Activated CD8-positive, alpha-beta memory T cell treated with anti-CD3 and anti-CD28 coated beads, Interleukin-2, amount 50 U/mL, for 1 hour (primary cell): ENCODE results near the gene MSRB3.
"Not testable (repeated sequence)": the region's sequence is repeated elsewhere in the genome, so short reads cannot be mapped to it uniquely, and the experiment has no call there.

ENCODE experiments used
- DNase-seq: peaks from one replicate; pipeline ENCODE4 v3.0.0-alpha.2; 2020; ENCODE audit errors: extremely low read depth

Gene MSRB3

GRCh38 chr12:65278576-65279368, at the start of gene MSRB3:
Gene MSRB3, plus strand, starts transcription at chr12:65278683. Its CDS starts 29,897 bp downstream, at chr12:65308580.
- DNase-seq = no peak

- no peak for DNase-seq
Measured at GRCh38 chr12:65229441-65229840, 49.0 kb upstream of the MSRB3 start.

- no peak for DNase-seq
Measured at GRCh38 chr12:65232476-65233077, 45.9 kb upstream of the MSRB3 start.

- no peak for DNase-seq
Measured at GRCh38 chr12:65237153-65237552, 41.3 kb upstream of the MSRB3 start.

- DNase-seq = no peak
Measured at GRCh38 chr12:65238609-65239008, 39.9 kb upstream of the MSRB3 start.

- DNase-seq = no peak
Measured at GRCh38 chr12:65248656-65249633, 29.5 kb upstream of the MSRB3 start.

- DNase-seq = no peak
Measured at GRCh38 chr12:65252515-65252914, 26.0 kb upstream of the MSRB3 start.

- no peak for DNase-seq
Measured at GRCh38 chr12:65257986-65258385, 20.5 kb upstream of the MSRB3 start.

- no peak for DNase-seq
Measured at GRCh38 chr12:65259501-65259900, 19.0 kb upstream of the MSRB3 start.

GRCh38 chr12:65263777-65264176, 14.7 kb upstream of the MSRB3 start:
- DNase-seq = no peak

GRCh38 chr12:65266408-65266807, 12.1 kb upstream of the MSRB3 start:
- no peak for DNase-seq

- DNase-seq = no peak
Measured at GRCh38 chr12:65269603-65270002, 8.9 kb upstream of the MSRB3 start.

GRCh38 chr12:65274602-65275272, 3.7 kb upstream of the MSRB3 start:
- DNase-seq = no peak

GRCh38 chr12:65275627-65276026, 2.9 kb upstream of the MSRB3 start:
- no peak for DNase-seq

- DNase-seq = no peak
Measured at GRCh38 chr12:65276916-65277530, 1.5 kb upstream of the MSRB3 start.

- no peak for DNase-seq
Measured at GRCh38 chr12:65277994-65278575, 398 bp upstream of the MSRB3 start.

GRCh38 chr12:65279369-65280112, 1.1 kb downstream of the MSRB3 start:
- DNase-seq = no peak

GRCh38 chr12:65280306-65280705, 1.8 kb downstream of the MSRB3 start:
- no peak for DNase-seq

- DNase-seq = no peak
Measured at GRCh38 chr12:65282840-65283239, 4.4 kb downstream of the MSRB3 start.

GRCh38 chr12:65285532-65285931, 7.0 kb downstream of the MSRB3 start:
- DNase-seq = not testable (repeated sequence)
